Amniotic epithelial cell (primary cell): Measurements from ENCODE around the gene JAZF1.

Experiments
- DNase-seq: peaks from one replicate; pipeline ENCODE4 v3.0.0-alpha.2; 2010; ENCODE audit warnings: low read depth

The JAZF1 gene

GRCh38 chr7:28106321-28106829, 74.2 kb downstream of the JAZF1 start:
- DNase-seq, result peak; percentile 67

GRCh38 chr7:28105234-28105633, 75.4 kb downstream of the JAZF1 start:
- DNase-seq, result no peak

- no peak for DNase-seq
These were observed 75.8 kb downstream of the JAZF1 start for GRCh38 chr7:28104811-28105210.

- DNase-seq, result no peak
These were observed 76.5 kb downstream of the JAZF1 start for GRCh38 chr7:28104041-28104541.

- DNase-seq, result peak; percentile 81
These were observed 77.8 kb downstream of the JAZF1 start for GRCh38 chr7:28102797-28103196.

- DNase-seq, result peak; percentile 68
These were observed 83.9 kb downstream of the JAZF1 start for GRCh38 chr7:28096713-28097112.

- no peak for DNase-seq
These were observed 85.4 kb downstream of the JAZF1 start for GRCh38 chr7:28095231-28095630.

- peak; percentile 76 for DNase-seq
These were observed 86.9 kb downstream of the JAZF1 start for GRCh38 chr7:28093623-28094232.

- DNase-seq, result no peak
These were observed 89.4 kb downstream of the JAZF1 start for GRCh38 chr7:28091190-28091589.

GRCh38 chr7:28088901-28089714, 91.5 kb downstream of the JAZF1 start:
- DNase-seq, result no peak

GRCh38 chr7:28088032-28088431, 92.6 kb downstream of the JAZF1 start:
- DNase-seq, result peak; percentile 78

GRCh38 chr7:28086198-28086597, 94.4 kb downstream of the JAZF1 start:
- no peak for DNase-seq

- DNase-seq, result peak; percentile 80
These were observed 96.3 kb downstream of the JAZF1 start for GRCh38 chr7:28083998-28084985.

- peak; percentile 95 for DNase-seq
These were observed 97.2 kb downstream of the JAZF1 start for GRCh38 chr7:28083164-28083997.

- DNase-seq, result no peak
These were observed 98.5 kb downstream of the JAZF1 start for GRCh38 chr7:28082071-28082470.

- DNase-seq, result peak; percentile 41
These were observed 99.6 kb downstream of the JAZF1 start for GRCh38 chr7:28081016-28081415.

GRCh38 chr7:28078036-28078901, 102.3 kb downstream of the JAZF1 start:
- DNase-seq, result peak; percentile 48

- no peak for DNase-seq
These were observed 103.0 kb downstream of the JAZF1 start for GRCh38 chr7:28077616-28078015.

GRCh38 chr7:28076423-28077200, 104.0 kb downstream of the JAZF1 start:
- peak; percentile 70 for DNase-seq
